Keratinocyte (primary cell): ENCODE data around the gene SAPCD1. TPM values are rescaled to one million over a fixed set of nuclear protein-coding genes. Genes with fewer than 3 reads are reported as not detected.

ENCODE experiments used
- DNase-seq: peaks from one replicate; pipeline ENCODE4 v3.0.0-alpha.2; 2011; ENCODE audit warnings: low read depth, missing footprints, low spot score
- FAIRE-seq: peaks from 2 replicates; lab custom pipeline; 2011; peaks lifted over from hg19 to GRCh38; lab: Jason Lieb, UNC
- H2AFZ ChIP-seq: 2 replicates; pipeline ENCODE4 v1.6.0; 2012; ENCODE audit warnings: low read length, control low read depth, inconsistent platforms; ENCODE audit not compliant: control insufficient read depth
- H3K27ac ChIP-seq: 2 replicates; pipeline ENCODE4 v1.5.1; 2011; ENCODE audit warnings: low read length; ENCODE audit not compliant: control insufficient read depth, insufficient read depth
- H3K27me3 ChIP-seq: 3 replicates; pipeline ENCODE4 v1.6.0; 2011; ENCODE audit warnings: low read length; ENCODE audit not compliant: control insufficient read depth, insufficient read depth; ENCODE audit errors: extremely low read depth
- H3K36me3 ChIP-seq, 2 experiments: 2 replicates in 1 of 2; 3 replicates in 1 of 2; pipeline ENCODE4 v1.5.1; 2011; ENCODE audit warnings: low read length in 2 of 2, mild to moderate bottlenecking in 1 of 2; ENCODE audit not compliant: control insufficient read depth in 2 of 2, insufficient read depth in 2 of 2; ENCODE audit errors: extremely low read depth in 1 of 2
- H3K4me1 ChIP-seq: 3 replicates; pipeline ENCODE4 v1.5.1; 2011; ENCODE audit warnings: low read length; ENCODE audit not compliant: control insufficient read depth, insufficient read depth; ENCODE audit errors: extremely low read depth
- H3K4me2 ChIP-seq: 3 replicates; pipeline ENCODE4 v1.6.0; 2011; ENCODE audit warnings: low read depth, low read length; ENCODE audit not compliant: control insufficient read depth, insufficient read depth; ENCODE audit errors: extremely low read depth
- H3K4me3 ChIP-seq, 3 experiments: fragments of 200-600 bp in 1 of 3; sonication (generic) in 1 of 3; 2 replicates in 2 of 3; 3 replicates in 1 of 3; pipeline ENCODE4 v1.5.1; 2011 to 2016; ENCODE audit warnings: low read length in 3 of 3, mild to moderate bottlenecking in 3 of 3, control low read depth in 2 of 3, inconsistent platforms in 1 of 3, low read depth in 1 of 3, mixed read lengths in 1 of 3, mixed run types in 1 of 3, moderate library complexity in 1 of 3; ENCODE audit not compliant: control insufficient read depth in 2 of 3, insufficient read depth in 2 of 3; ENCODE audit errors: extremely low read depth in 1 of 3
- H3K79me2 ChIP-seq: 2 replicates; pipeline ENCODE4 v1.6.0; 2012; ENCODE audit warnings: low read length; ENCODE audit not compliant: control insufficient read depth, insufficient read depth
- H3K9ac ChIP-seq: 3 replicates; pipeline ENCODE4 v1.6.0; 2011; ENCODE audit warnings: low read length; ENCODE audit not compliant: control insufficient read depth, insufficient read depth; ENCODE audit errors: extremely low read depth
- H3K9me1 ChIP-seq: 3 replicates; pipeline ENCODE4 v1.6.0; 2011; ENCODE audit warnings: low read length; ENCODE audit not compliant: control insufficient read depth, insufficient read depth; ENCODE audit errors: extremely low read depth
- H3K9me3 ChIP-seq: 2 replicates; pipeline ENCODE4 v1.5.1; 2012; ENCODE audit warnings: low read depth, low read length; ENCODE audit not compliant: control insufficient read depth
- H4K20me1 ChIP-seq: 3 replicates; pipeline ENCODE4 v1.6.0; 2011; ENCODE audit warnings: low read length; ENCODE audit not compliant: control insufficient read depth, insufficient read depth; ENCODE audit errors: extremely low read depth
- EZH2 ChIP-seq: IDR thresholded peaks from one replicate; pipeline ENCODE4 v1.6.1; 2012; ENCODE audit warnings: inconsistent platforms, mild to moderate bottlenecking, low read length, moderate library complexity
- dilution Hi-C: fragments of 300-500 bp; cut with MboI; formaldehyde crosslinking; loops from one replicate; pipeline ENCODE4 v1.7.0; 2020; ENCODE audit warnings: low sequenced_read_pairs; ENCODE audit not compliant: extremely low pct_ligation_motif_present
- polyA plus RNA-seq, 5 experiments: library from polyadenylated mRNA; depleted of rRNA in 3 of 5; stranded (reverse) in 3 of 5; stranded (forward) in 1 of 5; unstranded in 1 of 5; fragments of >200 nt; gene quantifications; 1 replicate in 1 of 5; 2 replicates in 3 of 5; 3 replicates in 1 of 5; pipeline versions ENCODE4 v1.2.1 to v1.2.3, GENCODE V29; 2011 to 2012; ENCODE audit warnings: missing spikeins in 2 of 5, low read depth in 1 of 5, low replicate concordance in 1 of 5
- TF ChIP-seq, protein P1 (sequence below), 3 experiments: IDR thresholded peaks in 1 of 3; conservative IDR thresholded peaks in 1 of 3; optimal IDR thresholded peaks in 1 of 3; 2 replicates in 2 of 3; 3 replicates in 1 of 3; pipeline versions ENCODE3 to v1.5.1; 2011; ENCODE audit warnings: low read length in 3 of 3, mild to moderate bottlenecking in 3 of 3, moderate library complexity in 2 of 3, control low read depth in 1 of 3, inconsistent platforms in 1 of 3; ENCODE audit not compliant: insufficient read depth in 2 of 3; ENCODE audit errors: extremely low read depth in 1 of 3

SAPCD1 gene
- polyA plus RNA-seq, 1 donor (not counting 4 experiments of a cell fraction or from before 2014, with no cell fraction given): 2.1 TPM

- Histone ChIP-seq H3K79me2 (no peaks in the 10 kb centered on the region), H3K27ac (no peak overlapping the region), H3K36me3 (peaks cover 37 to 56% of the 10 kb centered on the region in 2 experiments), H4K20me1 (no peaks in the 10 kb centered on the region), H3K4me1 (peaks cover 2% of the 10 kb centered on the region), H3K27me3 (no peaks in the 10 kb centered on the region), H3K4me2 (no peak overlapping the region), H3K9me1 (no peaks in the 10 kb centered on the region), H2AFZ (no peak overlapping the region), H3K9ac (no peak overlapping the region), H3K9me3 (no peaks in the 10 kb centered on the region), H3K4me3 (no peak overlapping the region)
- dilution Hi-C loops: no loop called here
- FAIRE-seq (no peak), DNase-seq (no peak)
- no peak for TF ChIP-seq EZH2
- TF ChIP-seq, protein P1, sequence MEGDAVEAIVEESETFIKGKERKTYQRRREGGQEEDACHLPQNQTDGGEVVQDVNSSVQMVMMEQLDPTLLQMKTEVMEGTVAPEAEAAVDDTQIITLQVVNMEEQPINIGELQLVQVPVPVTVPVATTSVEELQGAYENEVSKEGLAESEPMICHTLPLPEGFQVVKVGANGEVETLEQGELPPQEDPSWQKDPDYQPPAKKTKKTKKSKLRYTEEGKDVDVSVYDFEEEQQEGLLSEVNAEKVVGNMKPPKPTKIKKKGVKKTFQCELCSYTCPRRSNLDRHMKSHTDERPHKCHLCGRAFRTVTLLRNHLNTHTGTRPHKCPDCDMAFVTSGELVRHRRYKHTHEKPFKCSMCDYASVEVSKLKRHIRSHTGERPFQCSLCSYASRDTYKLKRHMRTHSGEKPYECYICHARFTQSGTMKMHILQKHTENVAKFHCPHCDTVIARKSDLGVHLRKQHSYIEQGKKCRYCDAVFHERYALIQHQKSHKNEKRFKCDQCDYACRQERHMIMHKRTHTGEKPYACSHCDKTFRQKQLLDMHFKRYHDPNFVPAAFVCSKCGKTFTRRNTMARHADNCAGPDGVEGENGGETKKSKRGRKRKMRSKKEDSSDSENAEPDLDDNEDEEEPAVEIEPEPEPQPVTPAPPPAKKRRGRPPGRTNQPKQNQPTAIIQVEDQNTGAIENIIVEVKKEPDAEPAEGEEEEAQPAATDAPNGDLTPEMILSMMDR (optimal IDR thresholded peaks at IDR 0.05 in 1 of 3, IDR thresholded peaks at IDR 0.05 in 1 of 3, conservative IDR thresholded peaks at IDR 0.05 in 1 of 3; ENCODE audit: extremely low read depth in 1 of 3, insufficient read depth in 2 of 3, low read length in 3 of 3): no peak
These were observed 19.8 kb downstream of the SAPCD1 start for GRCh38 chr6:31782126-31782855.

GRCh38 chr6:31784098-31784925, 21.9 kb downstream of the SAPCD1 start:
- no peak overlapping the region for H3K9ac ChIP-seq
- no peak overlapping the region for H3K27ac ChIP-seq
- no peak overlapping the region for H2AFZ ChIP-seq
- H3K4me3 ChIP-seq: no peak overlapping the region
- dilution Hi-C loops: no loop called here
- FAIRE-seq (no peak), DNase-seq (no peak)
- no peaks in the 10 kb centered on the region for H3K4me1 ChIP-seq
- H3K36me3 ChIP-seq: peaks cover 28 to 48% of the 10 kb centered on the region in 2 experiments
- H3K9me1 ChIP-seq: no peaks in the 10 kb centered on the region
- H3K79me2 ChIP-seq: peaks cover 2% of the 10 kb centered on the region
- no peak overlapping the region for H3K4me2 ChIP-seq
- H3K27me3 ChIP-seq: no peaks in the 10 kb centered on the region
- no peak for TF ChIP-seq EZH2
- TF ChIP-seq, protein P1 (optimal IDR thresholded peaks at IDR 0.05 in 1 of 3, IDR thresholded peaks at IDR 0.05 in 1 of 3, conservative IDR thresholded peaks at IDR 0.05 in 1 of 3; ENCODE audit: extremely low read depth in 1 of 3, insufficient read depth in 2 of 3, low read length in 3 of 3): no peak
- H4K20me1 ChIP-seq: no peaks in the 10 kb centered on the region
- no peaks in the 10 kb centered on the region for H3K9me3 ChIP-seq
